ENCODE measurements around the gene NTN4. TPM values are rescaled to one million over a fixed set of nuclear protein-coding genes. Genes with fewer than 3 reads are reported as not detected.

NTN4 gene
- total and polyA plus RNA-seq, 9 donors = 16.0 to 101 (median 54.2) TPM

GRCh38 chr12:95767703-95768102 lies 22.9 kb downstream of the NTN4 start:
- DNase-seq = no peak
- Histone ChIP-seq H3K36me3 (no peaks in the 10 kb centered on the region), H3K9me3 (no peaks in the 10 kb centered on the region), H3K27ac (no peak overlapping the region), H3K4me1 (ENCODE audit: insufficient read depth) (peaks cover 5% of the 10 kb centered on the region), H3K4me3 (no peak overlapping the region), H3K27me3 (no peaks in the 10 kb centered on the region)
- 77 to 86% (median 85%) methylated on average over 6 of the region's 6 CpGs for WGBS, 3 donors
- intact Hi-C loops (cut with DNase I) = no loop called here
- TF ChIP-seq EP300 (IDR thresholded peaks at IDR 0.05) (no peak), POLR2A (IDR thresholded peaks at IDR 0.05) (no peak)
- TF ChIP-seq, protein P1, sequence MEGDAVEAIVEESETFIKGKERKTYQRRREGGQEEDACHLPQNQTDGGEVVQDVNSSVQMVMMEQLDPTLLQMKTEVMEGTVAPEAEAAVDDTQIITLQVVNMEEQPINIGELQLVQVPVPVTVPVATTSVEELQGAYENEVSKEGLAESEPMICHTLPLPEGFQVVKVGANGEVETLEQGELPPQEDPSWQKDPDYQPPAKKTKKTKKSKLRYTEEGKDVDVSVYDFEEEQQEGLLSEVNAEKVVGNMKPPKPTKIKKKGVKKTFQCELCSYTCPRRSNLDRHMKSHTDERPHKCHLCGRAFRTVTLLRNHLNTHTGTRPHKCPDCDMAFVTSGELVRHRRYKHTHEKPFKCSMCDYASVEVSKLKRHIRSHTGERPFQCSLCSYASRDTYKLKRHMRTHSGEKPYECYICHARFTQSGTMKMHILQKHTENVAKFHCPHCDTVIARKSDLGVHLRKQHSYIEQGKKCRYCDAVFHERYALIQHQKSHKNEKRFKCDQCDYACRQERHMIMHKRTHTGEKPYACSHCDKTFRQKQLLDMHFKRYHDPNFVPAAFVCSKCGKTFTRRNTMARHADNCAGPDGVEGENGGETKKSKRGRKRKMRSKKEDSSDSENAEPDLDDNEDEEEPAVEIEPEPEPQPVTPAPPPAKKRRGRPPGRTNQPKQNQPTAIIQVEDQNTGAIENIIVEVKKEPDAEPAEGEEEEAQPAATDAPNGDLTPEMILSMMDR (IDR thresholded peaks at IDR 0.05) = no peak

- Histone ChIP-seq H3K36me3 (no peaks in the 10 kb centered on the region), H3K4me1 (ENCODE audit: insufficient read depth) (peaks cover 5% of the 10 kb centered on the region), H3K27me3 (no peaks in the 10 kb centered on the region), H3K4me3 (no peak overlapping the region), H3K9me3 (no peaks in the 10 kb centered on the region), H3K27ac (no peak overlapping the region)
- no peak for DNase-seq
- intact Hi-C loops (cut with DNase I) = no loop called here
- 59 to 67% (median 61%) methylated on average over 7 of the region's 7 CpGs for WGBS, 3 donors
- no peak for TF ChIP-seq EP300 (IDR thresholded peaks at IDR 0.05)
- TF ChIP-seq, protein P1 (IDR thresholded peaks at IDR 0.05) = no peak
- no peak for TF ChIP-seq POLR2A (IDR thresholded peaks at IDR 0.05)
Observed at GRCh38 chr12:95766356-95767019, 24.1 kb downstream of the NTN4 start.

DNA sequence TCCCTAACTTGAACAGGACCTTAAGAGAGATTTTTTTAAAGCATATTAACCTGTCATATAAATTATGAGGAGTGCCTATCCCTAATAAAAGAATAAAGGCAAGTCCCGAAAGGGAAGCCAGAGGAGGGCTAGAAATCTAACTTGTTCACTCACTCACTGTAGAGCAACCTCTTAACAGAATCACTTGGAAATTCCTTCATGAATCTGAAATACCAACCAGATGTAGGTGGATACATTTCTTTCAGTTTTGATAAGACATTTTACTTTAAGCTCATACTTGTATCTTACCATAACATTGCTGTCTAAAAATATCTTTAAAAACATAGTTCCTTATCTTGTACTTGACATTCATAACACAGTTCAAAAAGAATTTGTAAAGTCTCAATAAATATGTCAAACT lies 25.7 kb downstream of the NTN4 start:
- H3K4me3 ChIP-seq = no peak overlapping the region
- intact Hi-C loops (cut with DNase I) = no loop called here
- no peaks in the 10 kb centered on the region for H3K36me3 ChIP-seq
- no peak overlapping the region for H3K27ac ChIP-seq
- H3K9me3 ChIP-seq = no peaks in the 10 kb centered on the region
- H3K27me3 ChIP-seq = no peaks in the 10 kb centered on the region
- H3K4me1 ChIP-seq (ENCODE audit: insufficient read depth) = peaks cover 5% of the 10 kb centered on the region
- DNase-seq = no peak
- TF ChIP-seq EP300 (IDR thresholded peaks at IDR 0.05) (no peak), POLR2A (IDR thresholded peaks at IDR 0.05) (no peak)
- TF ChIP-seq, protein P1 (IDR thresholded peaks at IDR 0.05) = no peak
- WGBS, 3 donors = 74 to 88% (median 84%) methylated on average over 1 of the region's 1 CpG

GRCh38 chr12:95763809-95764253 lies 26.7 kb downstream of the NTN4 start:
- H3K27me3 ChIP-seq = no peaks in the 10 kb centered on the region
- no peaks in the 10 kb centered on the region for H3K36me3 ChIP-seq
- no peak for DNase-seq
- intact Hi-C loops (cut with DNase I) = no loop called here
- TF ChIP-seq, protein P1 (IDR thresholded peaks at IDR 0.05) = no peak
- TF ChIP-seq EP300 (IDR thresholded peaks at IDR 0.05) (no peak), POLR2A (IDR thresholded peaks at IDR 0.05) (no peak)
- no peak overlapping the region for H3K4me3 ChIP-seq
- no peak overlapping the region for H3K27ac ChIP-seq
- H3K9me3 ChIP-seq = no peaks in the 10 kb centered on the region
- H3K4me1 ChIP-seq (ENCODE audit: insufficient read depth) = peaks cover 4% of the 10 kb centered on the region

Data from ovary (tissue), 9 donors.